Endothelial cell of umbilical vein (primary cell): ENCODE measurements around the gene CRIM1. TPM values are rescaled to one million over a fixed set of nuclear protein-coding genes. Genes with fewer than 3 reads are reported as not detected.

ENCODE experiments used
- BruUV-seq: library from RNA; stranded (reverse); fragments of 400-500 nt; replicated peaks from 2 replicates; lab custom pipeline; 2021; lab: Mats Ljungman, UMichigan
- CTCF ChIA-PET: fragments of 300-600, 350-600 bp; sonication (Branson Sonifier 250); formaldehyde crosslinking; loops from one replicate; lab custom pipeline; 2021; ENCODE audit warnings: antibody characterized with exemption, inconsistent platforms; lab: Charles Lee
- POLR2A ChIA-PET: fragments of 300-600, 350-600 bp; sonication (Branson Sonifier 250); formaldehyde crosslinking; loops from one replicate; lab custom pipeline; 2021; ENCODE audit warnings: antibody characterized with exemption, inconsistent platforms; lab: Charles Lee
- DNase-seq: peaks from one replicate; pipeline ENCODE4 v3.0.0-alpha.2; 2011; ENCODE audit warnings: low read depth, low spot score
- FAIRE-seq: peaks from 2 replicates; lab custom pipeline; 2011; peaks lifted over from hg19 to GRCh38; lab: Jason Lieb, UNC
- H2AFZ ChIP-seq: 2 replicates; pipeline ENCODE4 v1.6.0; 2012; ENCODE audit warnings: low read depth, low read length, control low read depth, inconsistent platforms
- H3K27ac ChIP-seq: 2 replicates; pipeline ENCODE4 v1.5.1; 2011; ENCODE audit warnings: low read depth, mild to moderate bottlenecking, control low read depth, low read length, moderate library complexity; ENCODE audit not compliant: insufficient read depth
- H3K27me3 ChIP-seq, 2 experiments: 2 replicates each; pipeline versions ENCODE4 v1.6.0 to v1.6.1; 2011; ENCODE audit warnings: low read length in 2 of 2, mixed read lengths in 1 of 2; ENCODE audit not compliant: control insufficient read depth in 2 of 2, insufficient read depth in 2 of 2
- H3K36me3 ChIP-seq, 2 experiments: 2 replicates in 1 of 2; 3 replicates in 1 of 2; pipeline ENCODE4 v1.5.1; 2011; ENCODE audit warnings: low read length in 2 of 2, mild to moderate bottlenecking in 1 of 2, moderate library complexity in 1 of 2; ENCODE audit not compliant: control insufficient read depth in 2 of 2, insufficient read depth in 2 of 2; ENCODE audit errors: extremely low read depth in 1 of 2
- H3K4me1 ChIP-seq: 3 replicates; pipeline ENCODE4 v1.5.1; 2011; ENCODE audit warnings: mild to moderate bottlenecking, low read length; ENCODE audit not compliant: control insufficient read depth, insufficient read depth; ENCODE audit errors: extremely low read depth
- H3K4me2 ChIP-seq: 2 replicates; pipeline ENCODE4 v1.6.1; 2011; ENCODE audit warnings: low read length, control low read depth, mixed read lengths; ENCODE audit not compliant: insufficient read depth
- H3K4me3 ChIP-seq, 3 experiments: fragments of 200-600 bp in 1 of 3; sonication (generic), shearing (Covaris generic) in 1 of 3; replicated peaks in 1 of 3; 2 replicates each; pipeline ENCODE4 v1.5.1; 2011 to 2016; ENCODE audit warnings: control low read depth in 3 of 3, low read length in 3 of 3, mild to moderate bottlenecking in 2 of 3, inconsistent platforms in 1 of 3, low read depth in 1 of 3, moderate library complexity in 1 of 3; ENCODE audit not compliant: insufficient read depth in 1 of 3
- H3K79me2 ChIP-seq: 2 replicates; pipeline ENCODE4 v1.6.0; 2012; ENCODE audit warnings: low read length, inconsistent platforms; ENCODE audit not compliant: control insufficient read depth, insufficient read depth
- H3K9ac ChIP-seq: replicated peaks from 2 replicates; pipeline ENCODE3; 2011; ENCODE audit warnings: low read length, control low read depth; ENCODE audit not compliant: insufficient read depth; ENCODE audit errors: extremely low read depth
- H3K9me1 ChIP-seq: replicated peaks from 3 replicates; pipeline ENCODE4 v1.6.0; 2011; ENCODE audit warnings: mild to moderate bottlenecking, low read length; ENCODE audit not compliant: control insufficient read depth, insufficient read depth; ENCODE audit errors: extremely low read depth
- H3K9me3 ChIP-seq: replicated peaks from 2 replicates; pipeline ENCODE4 v1.5.1; 2012; ENCODE audit warnings: low read length, inconsistent platforms; ENCODE audit not compliant: control insufficient read depth, insufficient read depth
- H4K20me1 ChIP-seq: replicated peaks from 2 replicates; pipeline ENCODE3; 2011; ENCODE audit warnings: mild to moderate bottlenecking, low read length; ENCODE audit not compliant: control insufficient read depth, insufficient read depth; ENCODE audit errors: extremely low read depth
- EZH2 ChIP-seq: IDR thresholded peaks from 2 replicates; pipeline ENCODE4 v1.6.1; 2012; ENCODE audit warnings: borderline replicate concordance, low read depth, mild to moderate bottlenecking, moderate library complexity, low read length, inconsistent platforms; ENCODE audit not compliant: severe bottlenecking
- FOS ChIP-seq: IDR thresholded peaks from 2 replicates; pipeline ENCODE4 v1.6.1; 2011; ENCODE audit warnings: mild to moderate bottlenecking, low read length, moderate library complexity, borderline replicate concordance; ENCODE audit not compliant: insufficient read depth
- GATA2 ChIP-seq: IDR thresholded peaks from 2 replicates; pipeline ENCODE4 v1.7.0; 2011; ENCODE audit warnings: low read depth, mild to moderate bottlenecking, moderate library complexity, mixed read lengths, low read length; ENCODE audit not compliant: insufficient read length, insufficient read depth
- JUN ChIP-seq: IDR thresholded peaks from 2 replicates; pipeline ENCODE4 v1.6.1; 2011; ENCODE audit warnings: borderline replicate concordance, low read depth; ENCODE audit not compliant: insufficient read length, insufficient read depth
- MAX ChIP-seq: IDR thresholded peaks from 2 replicates; pipeline ENCODE4 v1.6.1; 2011; ENCODE audit not compliant: insufficient read depth, insufficient read length
- MYC ChIP-seq: IDR thresholded peaks from one replicate; pipeline ENCODE4 v1.6.1; 2011; ENCODE audit warnings: mild to moderate bottlenecking, low read depth, low read length
- POLR2A ChIP-seq: IDR thresholded peaks from 2 replicates; pipeline ENCODE4 v1.6.1; 2012; ENCODE audit warnings: low read depth, mild to moderate bottlenecking, control low read depth, low read length
- POLR2AphosphoS5 ChIP-seq: IDR thresholded peaks from 2 replicates; pipeline ENCODE4 v1.6.1; 2012; ENCODE audit warnings: low read depth, mild to moderate bottlenecking, control low read depth, low read length, moderate library complexity; ENCODE audit not compliant: insufficient read depth
- dilution Hi-C: fragments of 300-500 bp; cut with MboI; formaldehyde crosslinking; loops from one replicate; pipeline ENCODE4 v1.15.0; 2019; ENCODE audit warnings: low sequenced_read_pairs; ENCODE audit not compliant: extremely low pct_ligation_motif_present
- intact Hi-C: fragments of 100-400 bp; cut with micrococcal nuclease; formaldehyde crosslinking; loops from one replicate; pipeline ENCODE4 v1.10.0; 2022
- polyA plus RNA-seq, 4 experiments: library from polyadenylated mRNA; depleted of rRNA in 3 of 4; stranded (reverse) in 3 of 4; unstranded in 1 of 4; fragments of >200 nt; gene quantifications; 2 replicates each; pipeline versions ENCODE4 v1.2.1 to v1.2.3, GENCODE V29; 2011 to 2012; ENCODE audit warnings: missing spikeins in 1 of 4
- total RNA-seq: library from RNA; stranded (reverse); gene quantifications from 2 replicates; pipeline ENCODE4 v1.2.3, GENCODE V29; 2021
- TF ChIP-seq, protein P1 (sequence below), 2 donors: IDR thresholded peaks; 1 replicate in 1 of 2; 2 replicates in 1 of 2; pipeline ENCODE4 v1.5.1; 2011; ENCODE audit warnings: low read length in 2 of 2, mild to moderate bottlenecking in 2 of 2, moderate library complexity in 2 of 2, control low read depth in 1 of 2, inconsistent platforms in 1 of 2, low read depth in 1 of 2; ENCODE audit not compliant: insufficient read depth in 1 of 2; ENCODE audit errors: extremely low read depth in 1 of 2

Gene CRIM1
- total and polyA plus RNA-seq, 2 donors (not counting 3 experiments of a cell fraction or from before 2014, with no cell fraction given): 422 to 649 TPM

DNA sequence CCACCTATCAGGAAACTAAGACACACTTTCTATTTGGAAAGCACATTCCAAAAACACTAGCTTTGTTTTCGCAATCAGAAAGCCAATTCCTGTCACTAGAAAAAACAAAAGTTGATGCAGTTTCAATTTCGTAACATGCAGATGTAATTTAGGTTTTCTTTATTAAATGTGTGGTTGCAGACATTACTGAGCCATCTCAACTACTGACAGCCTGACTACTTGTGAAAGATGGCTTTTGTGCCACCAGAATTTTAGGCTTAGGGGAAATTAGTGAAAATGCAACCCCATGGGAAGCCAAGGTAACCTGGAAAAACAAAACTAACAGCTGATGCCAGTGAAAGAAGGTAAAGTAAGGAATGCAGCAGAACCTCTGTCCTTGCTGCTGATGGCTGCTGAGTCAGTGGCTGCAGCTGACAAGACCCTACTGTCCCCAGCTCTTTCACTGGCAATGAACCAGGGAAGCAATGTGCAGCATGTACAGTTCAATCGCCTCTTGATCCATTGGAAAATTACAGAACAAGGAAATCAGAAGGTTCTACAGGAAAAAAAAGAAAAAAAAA, 207.5 kb downstream of the CRIM1 start:
- Histone ChIP-seq H3K4me2 (peak overlapping the region; percentile 58), H3K27me3 (no peaks in the 10 kb centered on the region), H3K4me3 (peak overlapping the region in 1 of 3 experiments; percentile 33), H3K79me2 (peaks cover 58% of the 10 kb centered on the region), H3K4me1 (peaks cover 95% of the 10 kb centered on the region), H3K9me1 (no peaks in the 10 kb centered on the region), H3K9me3 (no peaks in the 10 kb centered on the region), H2AFZ (no peak overlapping the region), H3K27ac (peak overlapping the region; percentile 98), H4K20me1 (no peaks in the 10 kb centered on the region), H3K9ac (peak overlapping the region; percentile 93), H3K36me3 (no peaks in the 10 kb centered on the region)
- DNase-seq (peak; percentile 61), FAIRE-seq (no peak)
- ChIA-PET CTCF (interaction anchor here (0.9 to 4.5 kb wide), 10 partner anchors 10 to 223 kb away, joined by 3 to 29 read pairs (median 4); no protein-coding TSS in a partner anchor), POLR2A (interaction anchor here (0.7 to 1.7 kb wide), 6 partner anchors 35 to 208 kb away, joined by 3 to 10 read pairs (median 4); partner anchors contain the start of genes CRIM1 and FEZ2)
- dilution Hi-C loops (no loop called here), intact Hi-C loops (loop anchor here (5.0 to 10.0 kb wide), 2 partner anchors 191 to 222 kb away; no protein-coding TSS in a partner anchor)
- no TSS peak for BruUV-seq
- TF ChIP-seq MYC (no peak), POLR2A (peak; percentile 78), JUN (no peak), FOS (peak; percentile 2), MAX (no peak), POLR2AphosphoS5 (peak; percentile 27), GATA2 (no peak), EZH2 (no peak)
- TF ChIP-seq, protein P1, sequence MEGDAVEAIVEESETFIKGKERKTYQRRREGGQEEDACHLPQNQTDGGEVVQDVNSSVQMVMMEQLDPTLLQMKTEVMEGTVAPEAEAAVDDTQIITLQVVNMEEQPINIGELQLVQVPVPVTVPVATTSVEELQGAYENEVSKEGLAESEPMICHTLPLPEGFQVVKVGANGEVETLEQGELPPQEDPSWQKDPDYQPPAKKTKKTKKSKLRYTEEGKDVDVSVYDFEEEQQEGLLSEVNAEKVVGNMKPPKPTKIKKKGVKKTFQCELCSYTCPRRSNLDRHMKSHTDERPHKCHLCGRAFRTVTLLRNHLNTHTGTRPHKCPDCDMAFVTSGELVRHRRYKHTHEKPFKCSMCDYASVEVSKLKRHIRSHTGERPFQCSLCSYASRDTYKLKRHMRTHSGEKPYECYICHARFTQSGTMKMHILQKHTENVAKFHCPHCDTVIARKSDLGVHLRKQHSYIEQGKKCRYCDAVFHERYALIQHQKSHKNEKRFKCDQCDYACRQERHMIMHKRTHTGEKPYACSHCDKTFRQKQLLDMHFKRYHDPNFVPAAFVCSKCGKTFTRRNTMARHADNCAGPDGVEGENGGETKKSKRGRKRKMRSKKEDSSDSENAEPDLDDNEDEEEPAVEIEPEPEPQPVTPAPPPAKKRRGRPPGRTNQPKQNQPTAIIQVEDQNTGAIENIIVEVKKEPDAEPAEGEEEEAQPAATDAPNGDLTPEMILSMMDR (IDR thresholded peaks at IDR 0.05; ENCODE audit: extremely low read depth in 1 of 2, insufficient read depth in 1 of 2, low read depth in 1 of 2, low read length in 2 of 2): no peak
